ENCODE results near the gene COA3.
A peak's percentile ranks its signal among the peaks of the same experiment; 100 is the strongest.
"Not testable (repeated sequence)": the region's sequence is repeated elsewhere in the genome, so short reads cannot be mapped to it uniquely, and the experiment has no call there.

Gene COA3

DNA sequence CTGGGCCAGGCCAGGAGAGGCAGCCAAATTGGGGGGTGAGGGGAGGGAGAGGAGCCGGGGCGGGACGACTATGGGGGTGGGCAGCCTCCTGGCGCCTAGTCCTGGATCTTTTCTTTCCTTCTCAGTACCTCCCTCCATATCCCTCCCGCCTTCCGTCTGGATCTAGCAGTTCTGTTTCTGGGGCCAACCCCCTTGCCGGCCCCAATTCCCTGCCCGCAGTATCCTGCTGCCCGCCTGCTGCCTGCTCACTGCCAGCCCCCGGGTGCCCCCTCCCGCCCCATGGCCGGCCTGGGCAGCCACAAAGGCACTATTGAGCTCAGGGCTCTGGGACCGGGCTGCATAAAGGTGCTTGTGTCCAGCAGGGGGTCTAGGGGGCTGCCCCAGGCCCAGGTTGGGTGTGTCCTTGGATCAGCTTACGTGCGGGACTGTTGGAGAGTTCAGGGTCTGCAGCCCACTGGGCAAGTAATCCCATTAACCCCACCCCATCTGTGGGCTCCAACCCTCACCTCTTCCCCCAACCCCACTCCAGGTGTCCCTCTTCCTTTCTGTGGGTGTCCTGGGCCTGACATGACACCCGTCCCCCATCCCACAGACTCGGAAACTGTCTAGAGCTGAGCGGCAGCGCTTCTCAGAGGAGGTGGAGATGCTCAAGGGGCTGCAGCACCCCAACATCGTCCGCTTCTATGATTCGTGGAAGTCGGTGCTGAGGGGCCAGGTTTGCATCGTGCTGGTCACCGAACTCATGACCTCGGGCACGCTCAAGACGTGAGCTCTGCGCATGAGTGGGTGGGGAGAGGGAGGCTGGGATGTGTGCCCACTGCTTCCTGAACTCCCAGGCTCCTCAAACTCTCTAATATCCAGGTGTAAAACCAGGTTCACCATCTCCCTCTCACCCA, 16.1 kb downstream of the COA3 start:
- no peak for DNase-seq

DNA sequence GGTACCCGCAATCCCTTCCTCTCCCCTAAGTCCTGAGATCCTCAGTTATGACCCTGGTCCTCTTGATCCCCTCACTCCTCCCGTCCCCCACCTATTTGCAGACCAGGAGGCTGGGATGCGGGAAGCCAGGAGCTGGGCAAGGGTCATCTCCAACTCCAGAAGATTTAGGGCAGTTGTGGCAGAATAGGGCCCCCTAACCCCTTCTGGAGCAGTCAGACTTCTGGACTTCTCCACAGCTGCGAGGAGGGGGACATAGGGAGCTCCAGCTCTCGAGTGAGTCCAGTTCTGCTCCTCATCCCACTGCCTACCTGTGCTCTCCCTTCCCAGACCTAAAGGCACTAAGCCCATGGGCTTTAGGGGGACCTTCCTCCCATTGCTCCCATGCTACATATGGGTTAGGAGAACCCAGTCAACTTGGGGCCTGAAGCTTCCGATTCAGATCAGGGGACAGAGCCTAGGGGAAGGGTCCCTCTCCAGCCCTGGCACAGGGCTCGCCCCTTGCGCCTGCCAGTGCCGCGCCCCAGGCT, 16.8 kb downstream of the COA3 start:
- no peak for DNase-seq

DNA sequence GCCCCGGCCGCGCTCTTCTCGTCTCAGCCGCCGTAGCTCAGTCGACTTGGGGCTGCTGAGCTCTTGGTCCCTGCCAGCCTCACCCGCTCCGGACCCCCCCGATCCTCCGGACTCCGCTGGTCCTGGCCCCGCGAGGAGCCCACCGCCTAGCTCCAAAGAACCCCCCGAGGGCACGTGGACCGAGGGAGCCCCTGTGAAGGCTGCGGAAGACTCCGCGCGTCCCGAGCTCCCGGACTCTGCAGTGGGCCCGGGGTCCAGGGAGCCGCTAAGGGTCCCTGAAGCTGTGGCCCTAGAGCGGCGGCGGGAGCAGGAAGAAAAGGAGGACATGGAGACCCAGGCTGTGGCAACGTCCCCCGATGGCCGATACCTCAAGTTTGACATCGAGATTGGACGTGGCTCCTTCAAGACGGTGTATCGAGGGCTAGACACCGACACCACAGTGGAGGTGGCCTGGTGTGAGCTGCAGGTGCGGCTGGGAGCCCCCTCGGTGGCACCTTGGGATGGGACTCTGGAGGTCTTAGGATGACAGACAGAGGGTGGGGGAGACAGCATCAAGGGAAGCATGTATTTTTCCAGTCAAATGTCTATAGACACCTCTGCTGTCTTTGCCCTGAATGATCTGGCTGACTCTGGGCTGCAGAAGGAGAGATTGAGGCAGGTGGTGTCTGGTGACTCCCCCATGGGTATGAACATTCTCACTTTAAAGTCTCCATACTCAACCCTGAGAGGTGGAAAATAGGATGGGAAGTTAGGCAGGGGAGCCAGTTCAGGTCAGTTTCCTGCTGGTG, 17.5 kb downstream of the COA3 start:
- no peak for DNase-seq

DNA sequence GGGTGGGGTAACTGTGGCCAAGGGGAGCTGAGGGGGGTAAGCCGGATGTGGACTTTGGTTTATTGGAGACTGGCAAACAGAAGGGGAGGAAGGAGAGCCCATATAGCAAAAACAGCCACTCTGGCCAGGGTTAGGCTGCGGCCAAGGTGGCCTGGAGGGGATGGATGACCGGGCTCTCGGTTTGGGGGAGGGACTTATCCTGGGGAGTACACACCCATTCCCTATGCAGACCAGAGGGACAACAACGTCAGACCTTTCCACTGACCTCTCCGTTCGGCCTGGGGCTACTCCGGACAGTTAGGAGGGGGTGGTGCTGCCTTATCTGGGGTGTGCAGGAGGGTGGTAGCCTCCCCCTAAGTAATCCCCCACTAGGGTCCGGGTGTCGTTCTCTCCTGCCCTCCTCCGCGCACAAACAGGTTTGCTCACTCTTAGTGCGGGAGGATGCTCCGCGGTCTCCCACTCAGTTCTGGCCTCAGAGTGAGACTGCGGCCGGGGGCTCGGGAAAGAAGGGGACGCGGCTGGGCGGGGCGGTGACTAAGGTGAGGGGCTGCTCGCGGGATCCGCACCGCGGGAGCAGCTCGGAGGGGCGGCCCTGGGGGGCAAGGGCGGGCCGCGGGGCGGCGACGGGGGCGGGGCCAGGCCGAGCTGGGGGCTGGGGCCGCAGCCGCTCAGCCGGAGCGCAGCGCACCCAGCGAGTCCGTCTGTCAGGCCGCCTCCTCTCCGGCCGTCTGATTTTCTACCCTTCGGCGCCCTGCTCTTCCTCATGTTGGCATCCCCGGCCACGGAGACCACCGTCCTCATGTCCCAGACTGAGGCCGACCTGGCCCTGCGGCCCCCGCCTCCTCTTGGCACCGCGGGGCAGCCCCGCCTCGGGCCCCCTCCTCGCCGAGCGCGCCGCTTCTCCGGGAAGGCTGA, 18.3 kb downstream of the COA3 start, which contains the start of gene WNK4:
Gene WNK4, plus strand, starts transcription at position 675 of the 915 bp plus-strand sequence. Its CDS starts 89 bp downstream, at position 764.
- peak; percentile 77 for DNase-seq

DNA sequence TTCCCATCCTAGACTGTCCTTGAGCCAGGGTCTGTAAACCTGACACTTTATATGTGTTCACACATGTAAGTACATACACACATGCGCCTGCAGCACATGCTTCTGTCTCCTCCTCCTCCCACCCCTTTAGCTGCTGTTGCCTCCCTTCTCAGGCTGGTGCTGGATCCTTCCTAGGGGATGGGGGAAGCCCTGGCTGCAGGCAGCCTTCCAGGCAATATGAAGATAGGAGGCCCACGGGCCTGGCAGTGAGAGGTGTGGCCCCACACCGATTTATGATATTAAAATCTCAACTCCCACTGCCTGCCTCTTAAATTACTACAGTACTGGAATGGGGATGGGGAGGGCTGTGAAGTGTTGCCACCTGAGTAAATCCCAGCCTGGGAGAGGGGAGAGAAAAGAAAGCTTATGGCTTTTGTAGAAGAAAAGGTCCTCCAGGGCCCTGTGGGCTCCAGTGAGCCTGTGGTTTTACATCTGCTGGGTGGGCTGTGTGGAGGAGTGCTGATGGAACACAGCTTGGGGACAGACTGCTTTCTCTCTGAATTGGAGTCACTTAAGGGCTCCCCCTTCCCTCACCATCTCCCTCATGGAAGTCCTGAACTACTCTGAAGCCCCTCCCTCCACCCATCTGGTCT, 19.1 kb downstream of the COA3 start:
- no peak for DNase-seq

DNA sequence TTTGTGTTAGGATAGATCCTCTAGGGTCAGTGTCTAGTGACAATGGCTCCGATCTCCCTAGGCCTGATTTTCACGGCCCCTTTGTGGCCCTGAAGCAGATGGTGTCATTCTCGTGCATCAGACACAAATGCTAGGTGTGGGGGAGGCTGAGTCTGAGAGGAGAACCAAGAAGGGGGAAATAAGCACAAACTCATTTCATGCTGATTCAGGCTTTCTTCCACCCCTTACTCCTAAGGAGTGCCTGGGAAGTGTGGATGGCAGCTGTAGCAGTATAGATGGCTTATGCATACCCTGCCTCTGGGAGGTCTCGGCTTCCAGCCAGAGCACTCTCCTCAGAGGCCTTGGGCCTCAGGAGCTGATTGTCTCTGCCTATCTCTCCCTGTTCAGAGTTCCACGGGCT, 19.9 kb downstream of the COA3 start:
- no peak for DNase-seq

DNA sequence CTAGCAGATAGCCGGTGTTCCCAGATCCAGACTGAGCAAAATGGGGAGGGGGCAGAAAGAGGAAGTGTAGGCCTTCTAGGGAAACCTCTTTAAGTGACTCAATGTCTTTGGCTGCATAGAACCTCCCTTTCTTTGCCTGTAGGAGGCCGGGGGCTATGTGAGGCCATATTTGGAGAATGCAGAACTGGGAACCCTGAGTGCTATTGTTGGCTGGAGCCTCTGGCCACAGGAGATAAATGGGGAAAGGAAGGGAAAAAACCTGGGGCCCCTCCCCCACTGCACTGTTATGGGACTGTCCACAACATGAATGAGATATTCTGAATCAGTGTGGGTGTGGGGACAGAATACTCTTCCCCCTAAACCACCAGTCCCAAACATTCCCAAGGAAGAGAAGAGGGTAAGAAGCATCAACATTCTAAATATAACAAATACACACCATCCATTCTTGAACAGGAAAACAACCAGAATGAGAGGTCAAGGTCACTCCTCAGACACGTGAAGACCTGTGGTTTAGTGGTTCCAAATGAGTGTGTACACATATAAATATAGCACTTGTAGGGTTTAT, 22.9 kb downstream of the COA3 start:
- no peak for DNase-seq

DNA sequence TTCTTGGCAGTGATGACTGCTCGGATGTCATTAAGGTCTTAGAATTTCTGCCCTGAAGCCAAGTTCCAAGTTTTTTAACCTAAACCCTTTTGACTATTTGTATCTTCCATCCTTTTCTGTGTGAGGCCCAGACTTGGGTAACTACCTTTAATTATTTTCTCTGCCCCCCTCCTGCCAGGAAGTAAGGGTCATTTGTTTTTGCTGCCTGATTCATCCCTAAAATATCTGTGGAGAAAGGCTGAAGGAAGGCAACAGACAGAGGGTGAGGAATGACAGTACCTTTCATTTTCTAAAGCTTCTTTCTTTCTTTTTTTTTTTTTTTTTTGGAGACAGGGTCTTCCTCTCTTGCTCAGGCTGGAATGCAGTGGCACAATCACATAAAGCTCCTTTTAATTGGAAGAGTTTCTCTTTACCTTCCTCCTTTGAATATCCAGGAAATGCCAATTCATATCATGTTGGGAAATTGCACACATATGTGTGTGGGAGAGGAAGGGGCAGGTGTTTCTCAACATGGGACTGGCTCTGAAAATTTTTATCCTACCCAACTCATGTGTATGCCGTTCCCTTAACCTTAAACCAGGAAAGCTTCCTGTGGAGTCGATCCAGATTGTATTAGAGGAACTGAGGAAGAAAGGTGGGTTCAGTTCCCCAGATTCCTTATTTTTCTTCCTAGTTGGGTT, 24.3 kb downstream of the COA3 start:
- DNase-seq, result no peak

DNA sequence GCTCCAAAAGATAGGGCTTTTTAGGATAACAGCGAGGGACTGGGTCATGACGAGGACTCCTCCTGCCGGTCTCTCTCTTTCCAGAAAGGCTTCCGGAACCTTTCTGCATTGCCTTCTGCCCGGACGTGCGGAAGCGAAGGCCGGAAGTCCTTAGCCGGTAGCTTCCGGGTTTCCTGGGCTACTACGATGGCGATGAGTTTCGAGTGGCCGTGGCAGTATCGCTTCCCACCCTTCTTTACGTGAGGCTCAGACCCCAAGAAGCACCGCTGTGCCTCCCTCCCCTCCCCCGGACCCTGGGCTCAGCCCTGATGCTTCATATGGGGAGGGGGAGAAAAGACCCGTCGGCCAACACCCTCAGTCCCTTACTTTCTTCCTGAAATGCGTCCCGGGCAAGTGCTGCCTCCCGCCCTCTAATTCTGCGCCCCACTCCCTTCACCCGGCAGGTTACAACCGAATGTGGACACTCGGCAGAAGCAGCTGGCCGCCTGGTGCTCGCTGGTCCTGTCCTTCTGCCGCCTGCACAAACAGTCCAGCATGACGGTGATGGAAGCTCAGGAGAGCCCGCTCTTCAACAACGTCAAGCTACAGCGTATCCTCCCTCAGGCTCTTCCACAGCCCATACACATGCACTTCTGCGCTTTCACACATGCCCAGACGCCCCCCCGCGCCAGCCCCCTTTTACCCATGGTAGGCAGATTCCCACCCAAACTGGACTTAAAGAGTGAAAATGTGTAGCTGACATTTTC, 25.0 kb downstream of the COA3 start, which contains the start of gene VPS25:
Gene VPS25, plus strand, starts transcription at position 160 of the 746 bp plus-strand sequence. Its CDS starts 27 bp downstream, at position 187.
- DNase-seq, result peak; percentile 82

DNA sequence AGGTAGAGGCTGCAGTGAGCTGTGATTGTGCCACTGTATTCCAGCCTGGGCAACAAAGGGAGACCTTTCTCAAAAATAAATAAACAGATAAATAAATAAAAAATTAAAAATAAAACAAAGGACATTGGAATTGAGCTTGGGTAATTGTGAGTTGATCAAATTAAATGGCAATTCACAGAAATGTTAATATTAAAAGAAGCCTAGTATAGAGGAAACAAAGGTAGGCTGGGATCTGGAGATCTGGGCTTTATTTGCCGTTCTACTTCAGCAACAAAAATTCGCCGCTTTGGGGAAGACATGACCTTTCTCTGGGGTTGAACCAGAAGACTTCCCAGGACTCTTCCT, 25.6 kb downstream of the COA3 start:
- DNase-seq, result no peak

DNA sequence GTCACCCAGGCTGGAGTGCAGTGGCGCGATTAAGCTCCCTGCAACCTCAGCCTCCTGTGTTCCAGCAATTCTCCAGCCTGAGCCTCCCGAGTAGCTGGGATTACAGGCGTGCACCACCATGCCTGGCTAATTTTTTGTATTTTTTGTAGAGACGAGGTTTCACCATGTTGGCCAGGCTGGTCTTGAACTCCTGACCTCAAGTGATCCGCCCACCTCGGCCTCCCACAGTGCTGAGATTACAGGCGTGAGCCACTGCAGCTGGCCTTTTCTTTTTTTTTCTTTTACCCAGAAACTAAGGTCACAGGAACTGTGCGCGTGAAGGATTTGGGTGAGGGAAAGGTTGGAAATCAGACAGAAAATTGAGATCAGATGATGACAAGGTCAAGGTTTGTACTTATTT, 28.5 kb downstream of the COA3 start:
- DNase-seq, result not testable (repeated sequence)

DNA sequence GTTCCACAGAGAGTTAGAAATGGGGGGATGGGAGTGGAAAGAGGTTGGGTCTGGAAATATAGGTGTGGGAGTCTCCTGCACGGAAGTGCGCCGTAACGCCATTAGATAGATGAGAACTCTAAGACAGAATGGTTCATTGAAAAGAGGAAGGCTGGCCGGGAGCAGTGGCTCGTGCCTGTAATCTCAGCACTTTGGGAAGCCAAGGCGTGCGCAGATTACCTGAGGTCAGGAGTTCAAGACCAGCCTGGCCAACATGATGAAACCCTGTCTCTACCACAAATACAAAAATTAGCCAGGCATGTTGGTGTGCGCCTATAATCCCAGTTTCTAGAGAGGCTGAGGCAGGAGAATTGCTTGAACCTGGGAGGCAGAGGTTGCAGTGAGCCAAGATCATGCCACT, 30.5 kb downstream of the COA3 start:
- not testable (repeated sequence) for DNase-seq

DNA sequence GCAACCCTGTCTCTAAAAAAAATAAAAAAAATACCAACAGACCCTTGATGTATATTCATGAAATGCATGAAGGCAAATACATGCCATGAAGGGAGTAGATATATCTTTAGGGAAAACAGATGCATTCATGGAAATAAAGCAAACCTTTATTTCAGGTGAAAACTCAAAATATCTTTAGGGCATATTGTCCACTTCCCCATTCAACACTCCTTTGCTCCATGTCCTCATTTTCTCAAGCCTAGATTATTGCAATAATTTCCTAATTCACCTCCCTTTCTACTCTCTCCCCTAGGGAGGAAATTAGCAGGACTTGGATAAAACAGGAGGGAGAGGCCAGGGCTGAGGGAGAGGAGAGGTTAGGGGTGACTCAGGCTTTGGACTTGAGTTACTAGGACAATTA, 31.0 kb downstream of the COA3 start:
- no peak for DNase-seq

DNA sequence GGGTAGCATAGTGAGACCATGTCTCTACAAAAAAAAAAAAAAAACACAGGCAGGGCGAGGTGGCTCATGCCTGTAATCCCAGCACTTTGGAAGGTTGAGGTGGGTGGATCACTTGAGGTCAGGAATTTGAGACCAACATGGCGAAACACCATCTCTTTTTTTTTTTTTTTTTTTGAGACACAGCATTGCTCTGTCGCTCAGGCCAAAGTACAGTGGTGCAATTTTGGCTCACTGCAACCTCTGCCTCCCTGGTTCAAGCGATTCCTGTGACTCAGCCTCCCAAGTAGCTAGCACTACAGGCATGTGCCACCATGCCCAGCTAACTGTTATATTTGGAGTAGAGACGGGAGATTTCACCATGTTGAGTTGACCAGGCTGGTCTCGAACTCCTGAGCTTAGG, 32.4 kb downstream of the COA3 start:
- DNase-seq, result no peak

DNA sequence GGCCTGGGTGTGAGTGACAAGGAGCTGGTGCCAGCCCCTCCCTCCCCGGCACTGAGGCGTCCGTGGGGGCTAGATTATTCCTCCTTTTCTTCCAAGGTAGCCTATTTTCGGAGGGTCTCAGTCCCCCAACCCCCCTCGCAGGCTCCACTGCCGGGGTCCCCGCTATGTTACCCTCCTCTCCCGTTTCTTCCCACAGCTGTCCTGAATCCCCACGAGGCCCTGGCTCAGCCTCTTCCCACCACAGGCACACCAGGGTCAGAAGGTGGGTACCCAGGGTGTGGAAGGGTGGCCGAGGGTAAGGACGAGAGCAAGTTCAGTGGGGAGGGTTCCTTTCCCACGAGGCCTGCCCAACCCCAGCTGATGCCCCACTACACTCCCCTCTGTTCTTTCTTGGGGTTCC, 36.9 kb downstream of the COA3 start:
- no peak for DNase-seq

DNA sequence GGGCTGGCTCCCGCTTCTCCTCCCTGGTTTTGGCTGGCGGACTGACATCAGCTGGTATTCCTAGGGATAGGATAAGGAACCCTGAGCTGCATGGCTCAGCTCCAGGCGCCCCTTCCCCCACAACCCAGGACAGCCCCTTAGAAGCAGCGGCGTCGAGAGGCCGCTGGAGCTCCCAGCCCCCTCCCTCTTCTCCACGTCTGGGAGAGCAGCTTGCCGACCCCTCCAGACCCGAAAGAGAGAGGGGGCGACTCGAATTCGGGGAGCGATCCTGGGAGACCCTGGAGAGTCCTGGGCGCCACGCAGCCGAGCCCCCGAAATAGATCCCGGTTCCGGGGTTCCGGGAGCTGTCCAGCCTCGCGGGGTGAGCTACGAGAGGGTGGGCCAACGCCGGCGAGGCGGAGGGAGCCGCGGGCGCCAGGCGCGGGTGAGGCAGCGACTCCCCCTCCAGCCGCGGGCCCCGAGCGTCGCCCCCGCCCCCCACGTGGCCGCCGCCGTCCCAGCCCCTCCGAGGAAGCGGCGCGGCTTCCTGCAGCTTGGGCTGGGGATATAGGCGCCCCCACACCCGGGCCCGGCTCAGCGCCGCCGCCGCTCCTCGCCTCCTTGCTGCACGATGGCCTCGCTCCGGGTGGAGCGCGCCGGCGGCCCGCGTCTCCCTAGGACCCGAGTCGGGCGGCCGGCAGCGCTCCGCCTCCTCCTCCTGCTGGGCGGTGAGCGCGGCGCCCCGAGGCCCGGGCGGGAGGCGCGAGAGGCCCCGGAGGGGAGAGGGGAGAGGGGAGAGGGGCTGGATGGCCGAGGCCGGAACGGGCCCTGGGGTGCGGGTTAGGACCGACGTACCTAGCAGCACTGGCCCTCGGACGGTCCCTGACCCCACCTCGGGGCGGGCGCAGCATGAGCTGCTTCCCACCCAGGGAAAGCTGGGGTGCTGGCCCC, 37.6 kb downstream of the COA3 start, which contains the start of gene RAMP2:
Gene RAMP2, plus strand, starts transcription at position 576 of the 930 bp plus-strand sequence. Its CDS starts 35 bp downstream, at position 611.
- DNase-seq, result peak; percentile 79

DNA sequence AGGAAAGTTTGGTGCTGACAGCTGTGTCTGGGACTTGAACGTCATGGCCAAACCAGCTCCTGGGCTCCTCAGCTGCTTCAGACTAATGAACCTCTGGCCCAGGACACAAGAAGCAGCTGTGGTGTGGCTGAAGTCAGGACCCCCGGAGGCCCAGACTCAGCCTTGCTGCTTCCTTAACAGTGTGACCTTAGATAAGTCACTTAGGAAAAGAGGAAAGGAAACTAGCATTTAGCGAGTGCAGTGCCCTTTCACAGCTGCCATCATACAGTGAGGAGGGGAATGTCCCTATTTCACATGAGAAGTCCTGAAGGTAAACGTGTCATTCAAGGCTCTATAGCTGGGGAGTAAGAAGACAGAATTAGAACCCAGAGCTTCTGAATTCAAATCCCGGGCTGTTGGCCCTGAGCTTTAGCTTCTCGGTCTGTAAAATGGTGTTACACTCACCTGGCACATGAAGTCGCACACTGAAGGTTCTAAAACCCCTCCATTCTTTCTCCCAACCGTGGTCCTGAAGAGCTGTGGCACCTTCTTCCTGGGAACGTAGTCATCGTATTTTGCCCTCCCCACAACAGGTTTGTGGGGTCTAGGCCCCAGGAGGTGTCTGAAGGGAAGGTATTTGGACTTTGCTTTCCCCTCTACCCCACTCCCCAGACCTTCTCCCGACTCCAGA, 38.4 kb downstream of the COA3 start:
- no peak for DNase-seq

DNA sequence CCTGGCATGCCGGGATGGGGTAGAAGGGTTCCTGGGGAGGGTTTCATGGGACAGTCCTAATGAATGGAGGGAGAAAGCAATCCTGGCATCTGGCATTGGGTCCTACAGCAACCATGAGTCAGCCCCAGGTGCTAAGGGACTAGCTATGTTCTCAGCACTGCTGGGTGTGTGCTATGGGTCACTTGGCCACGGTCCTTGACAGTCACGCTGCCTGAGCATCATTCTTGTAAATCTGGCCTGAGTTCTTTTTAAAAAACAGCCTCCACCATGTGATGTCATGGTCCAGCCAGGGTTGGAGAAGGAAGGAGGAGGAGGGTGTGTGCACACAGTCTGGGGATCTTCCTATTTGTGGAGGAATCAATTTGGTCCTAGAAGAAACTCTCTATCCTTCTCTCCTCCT, 43.7 kb downstream of the COA3 start:
- DNase-seq, result no peak
